VCaP (cell line): ENCODE data around the gene IL15.
"Not testable (repeated sequence)": the region's sequence is repeated elsewhere in the genome, so short reads cannot be mapped to it uniquely, and the experiment has no call there.

Source experiments
- H3K27ac ChIP-seq: fragments of 450-650 bp; 2 replicates; pipeline ENCODE4 v1.5.1; 2017
- CTCF ChIP-seq: fragments of 450-650 bp; conservative IDR thresholded peaks from 2 replicates; pipeline ENCODE4 v1.5.1; 2017; ENCODE audit warnings: mild to moderate bottlenecking, moderate library complexity

The IL15 gene

DNA sequence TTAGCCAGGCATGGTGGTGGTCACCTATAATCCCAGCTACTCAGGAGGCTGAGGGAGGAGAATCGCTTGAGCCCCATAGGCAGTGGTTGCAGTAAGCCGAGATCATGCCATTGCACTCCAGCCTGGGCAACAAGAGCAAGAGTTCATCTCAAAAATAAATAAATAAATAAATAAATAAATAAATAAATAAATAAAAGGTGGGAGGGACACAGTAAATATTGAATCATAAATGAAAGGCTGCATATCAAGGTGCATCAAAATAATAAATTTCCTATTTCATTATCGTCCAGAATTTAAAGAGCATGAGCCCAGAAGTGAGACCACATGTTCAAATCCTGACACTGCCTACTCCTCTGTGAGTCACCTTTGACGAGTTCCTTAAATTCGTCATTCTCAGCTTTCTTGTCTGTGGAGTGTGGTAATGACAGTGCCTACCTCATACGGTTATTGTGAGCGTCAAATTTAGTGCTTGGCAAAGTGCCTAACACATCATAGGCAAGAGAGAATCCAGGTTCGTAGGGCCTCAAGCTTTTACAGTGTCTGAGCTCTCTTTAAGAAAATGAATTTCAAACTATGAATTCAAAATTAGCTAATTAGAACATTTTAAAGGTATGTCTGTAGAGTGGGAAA lies 49.9 kb downstream of the IL15 start:
- no peak for TF ChIP-seq CTCF

GRCh38 chr4:141686879-141687278 lies 50.5 kb downstream of the IL15 start:
- no peak overlapping the region for H3K27ac ChIP-seq
- no peak for TF ChIP-seq CTCF

More for the DNA sequence above, 49.9 kb downstream of the IL15 start:
- H3K27ac ChIP-seq: no peak overlapping the region

GRCh38 chr4:141689726-141690296 lies 53.4 kb downstream of the IL15 start:
- not testable (repeated sequence) for H3K27ac ChIP-seq

DNA sequence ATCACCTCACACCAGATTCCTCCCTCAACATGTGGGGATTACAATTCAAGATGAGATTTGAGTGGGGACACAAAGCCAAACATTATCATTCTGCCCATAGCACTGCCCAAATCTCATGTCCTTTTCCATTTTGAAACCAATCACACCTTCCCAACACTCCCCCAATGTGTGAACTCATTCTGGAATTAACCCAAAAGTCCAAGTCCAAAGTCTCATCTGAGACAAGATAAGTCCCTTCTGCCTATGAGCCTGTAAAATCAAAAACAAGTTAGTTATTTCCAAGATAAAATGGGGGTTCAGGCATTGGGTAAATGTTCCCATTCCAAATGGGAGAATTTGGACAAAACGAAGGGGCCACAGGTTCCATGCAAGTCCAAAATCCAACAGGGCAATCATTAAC lies 54.9 kb downstream of the IL15 start:
- H3K27ac ChIP-seq: not testable (repeated sequence)

DNA sequence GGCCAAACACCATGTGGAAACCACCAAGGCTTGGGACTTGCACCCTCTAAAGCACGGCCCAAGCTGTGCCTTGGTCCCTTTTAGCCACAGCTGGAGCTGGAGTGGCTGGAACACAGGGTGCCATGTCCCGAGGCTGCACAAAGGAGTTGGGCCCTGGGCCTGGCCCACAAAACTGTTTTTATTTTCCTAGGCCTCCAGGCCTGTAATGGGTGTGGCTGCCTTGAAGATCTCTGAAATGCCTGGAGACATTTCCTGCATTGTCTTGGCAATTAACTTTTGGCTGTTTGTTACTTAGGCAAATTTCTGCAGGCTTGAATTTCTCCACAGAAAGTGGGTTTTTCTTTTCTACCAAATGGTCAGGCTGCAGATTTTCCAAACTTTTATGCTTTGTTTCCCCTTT lies 55.7 kb downstream of the IL15 start:
- H3K27ac ChIP-seq: no peak overlapping the region
- no peak for TF ChIP-seq CTCF

GRCh38 chr4:141697116-141697515 lies 60.7 kb downstream of the IL15 start:
- no peak overlapping the region for H3K27ac ChIP-seq

DNA sequence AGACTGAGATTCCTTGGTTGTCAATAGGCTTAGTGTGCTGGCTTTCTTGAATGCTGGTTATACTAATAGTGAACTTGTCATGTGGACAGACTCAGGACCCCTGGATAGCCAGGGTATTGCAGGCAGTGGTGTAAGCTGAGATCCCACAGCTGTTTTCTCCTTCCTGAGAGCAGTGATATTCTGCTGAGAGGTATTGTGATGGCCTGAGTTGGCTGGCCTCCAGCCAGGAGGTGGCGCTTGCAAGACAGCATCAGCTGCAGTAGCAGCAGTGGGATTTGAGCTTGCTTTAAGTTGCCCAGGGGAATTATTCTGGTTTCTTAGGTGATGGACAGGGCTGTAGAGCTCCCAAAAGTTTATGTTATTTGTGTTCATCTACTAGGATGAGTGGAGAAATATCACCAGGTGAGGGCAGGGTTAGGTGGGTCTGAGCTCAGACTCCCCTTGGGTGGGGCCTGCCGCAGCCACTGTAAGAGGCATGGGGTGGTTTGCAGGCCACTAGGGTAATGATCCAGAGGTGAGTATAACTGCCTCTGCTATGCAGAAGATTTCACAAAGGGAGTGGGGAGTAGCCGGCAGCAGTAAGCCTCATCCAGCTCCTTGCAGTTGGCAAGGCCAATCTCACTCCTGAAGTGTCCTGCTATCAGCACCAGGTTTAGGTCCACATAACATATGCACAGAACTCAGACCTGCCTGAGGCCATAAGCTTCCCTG lies 66.2 kb downstream of the IL15 start:
- TF ChIP-seq CTCF: no peak
- H3K27ac ChIP-seq: no peak overlapping the region

More at GRCh38 chr4:141697116-141697515, 60.7 kb downstream of the IL15 start:
- TF ChIP-seq CTCF: no peak

- no peak; the same call in 1 of the 2 replicates for TF ChIP-seq CTCF
- H3K27ac ChIP-seq: no peak overlapping the region
Measured at GRCh38 chr4:141703497-141703896, 67.1 kb downstream of the IL15 start.
